Stomach (tissue), 9 donors: ENCODE results near the gene AP5Z1. TPM values are rescaled to one million over a fixed set of nuclear protein-coding genes. Genes with fewer than 3 reads are reported as not detected.

Source experiments
- DNase-seq, 2 donors: peaks; one replicate each; pipeline versions ENCODE4 v3.0.0 to v3.0.0-alpha.2; 2013 to 2019
- H3K27ac ChIP-seq, 5 donors: fragments of 200-600 bp in 4 of 5; sonication (generic) in 4 of 5; one replicate each; pipeline ENCODE4 v1.5.1; 2013 to 2019; ENCODE audit warnings: mild to moderate bottlenecking in 1 of 5, moderate library complexity in 1 of 5
- H3K27me3 ChIP-seq, 3 donors: fragments of 200-600 bp; sonication (generic); one replicate each; pipeline ENCODE4 v1.5.1; 2017 to 2019; ENCODE audit warnings: mixed run types in 1 of 3
- H3K36me3 ChIP-seq, 4 donors: fragments of 200-600 bp; sonication (generic); 1 replicate in 3 of 4; 2 replicates in 1 of 4; pipeline ENCODE4 v1.5.1; 2016 to 2019
- H3K4me1 ChIP-seq, 4 donors: fragments of 200-600 bp; sonication (generic); one replicate each; pipeline ENCODE4 v1.5.1; 2016 to 2019
- H3K4me3 ChIP-seq, 4 donors: fragments of 200-600 bp; sonication (generic) in 3 of 4; one replicate each; pipeline ENCODE4 v1.5.1; 2016 to 2019; ENCODE audit warnings: mild to moderate bottlenecking in 1 of 4
- H3K9me3 ChIP-seq, 4 donors: fragments of 200-600 bp; sonication (generic); one replicate each; pipeline ENCODE4 v1.5.1; 2016 to 2019
- EP300 ChIP-seq: sonication (generic); formaldehyde crosslinking; IDR thresholded peaks from one replicate; pipeline ENCODE4 v1.6.1; 2017; ENCODE audit warnings: antibody characterized with exemption
- POLR2A ChIP-seq, 4 donors: fragments of 450-650 bp; IDR thresholded peaks; one replicate each; pipeline ENCODE4 v1.6.1; 2016; ENCODE audit warnings: antibody characterized with exemption in 4 of 4, control low read depth in 2 of 4, mild to moderate bottlenecking in 1 of 4, moderate library complexity in 1 of 4
- POLR2AphosphoS5 ChIP-seq, 3 donors: sonication (generic); formaldehyde crosslinking; IDR thresholded peaks; one replicate each; pipeline ENCODE4 v1.6.1; 2016; ENCODE audit warnings: antibody characterized with exemption in 3 of 3
- WGBS, 5 donors: extraction: QIAGEN DNeasy Blood & Tissue Kit in 3 of 5; methylation state at CpG; one replicate each; pipeline versions ENCODE4 v1.1.5 to v1.1.7; 2013 to 2018; 5-methylcytosine and 5-hydroxymethylcytosine counted together
- intact Hi-C: fragments of 100-400 bp; cut with DNase I; formaldehyde crosslinking; loops from one replicate; pipeline ENCODE4 v1.15.1; 2023; ENCODE audit warnings: low total_unique reads
- polyA plus RNA-seq, 3 donors: library from polyadenylated mRNA; stranded (reverse); fragments of 200-250 nt; gene quantifications; one replicate each; pipeline ENCODE4 v1.2.3, GENCODE V29; 2013
- total RNA-seq, 5 donors: library from RNA; depleted of rRNA; stranded (reverse); fragments of >200 nt; gene quantifications; one replicate each; pipeline versions ENCODE4 v1.1.0 to v1.2.3, GENCODE V29; 2014 to 2016
- TF ChIP-seq, protein P1 (sequence below), 7 experiments: fragments of 450-650 bp in 4 of 7; fragments of 200-600 bp in 3 of 7; sonication (generic) in 3 of 7; IDR thresholded peaks; one replicate each; pipeline ENCODE4 v1.5.1; 2016 to 2019; ENCODE audit warnings: antibody characterized with exemption in 7 of 7, control low read depth in 2 of 7, mild to moderate bottlenecking in 1 of 7
- donor health status: healthy with polysubstance abuse.
- donor health status: Bipolar disorder and iron deficiency.
- donor health status: healthy.

The AP5Z1 gene
- total and polyA plus RNA-seq, 8 donors, result 11.6 to 140 (median 42.3) TPM

DNA sequence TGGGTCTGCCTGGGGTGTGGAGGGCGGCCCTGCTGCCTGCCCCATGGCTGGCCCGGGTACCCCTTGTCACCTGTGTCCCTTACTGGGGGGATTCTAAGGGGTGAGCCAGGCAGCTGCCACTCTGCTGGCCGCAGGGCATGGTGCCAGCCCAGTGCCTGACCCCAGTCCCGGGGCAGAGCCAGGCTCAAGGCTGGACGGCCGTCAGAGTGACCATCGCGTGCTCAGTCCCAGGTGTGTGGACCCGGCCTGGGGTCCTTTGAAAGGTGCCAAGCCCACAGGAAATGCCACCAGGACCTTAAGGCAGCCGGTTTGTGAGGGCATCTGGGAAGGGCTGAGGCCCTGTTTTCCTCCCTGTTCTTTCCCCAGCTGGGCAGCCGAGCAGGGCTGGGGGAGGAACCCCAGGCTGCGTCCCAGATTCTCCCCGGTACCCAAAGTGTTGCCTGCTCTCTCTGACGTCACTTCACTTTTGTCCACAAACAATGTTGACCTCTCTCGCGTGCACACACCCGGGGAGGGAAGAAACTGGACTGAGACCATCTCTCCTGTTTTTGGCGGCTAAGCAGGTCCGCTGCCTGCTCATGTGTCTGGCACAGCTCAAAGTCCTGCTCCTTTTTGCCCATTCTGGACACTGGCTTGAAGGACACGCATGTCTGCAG lies 48.8 kb downstream of the AP5Z1 start:
- intact Hi-C loops, result no loop called here
- no peak for DNase-seq
- no peaks in the 10 kb centered on the region for H3K9me3 ChIP-seq
- peaks cover 0 to 11% (median 0%) of the 10 kb centered on the region in 3 donors for H3K27me3 ChIP-seq
- no peak overlapping the region for H3K4me3 ChIP-seq
- H3K36me3 ChIP-seq, result no peaks in the 10 kb centered on the region
- WGBS, 5 donors, result 59 to 73% (median 66%) methylated on average over 17 to 20 of the region's 20 CpGs
- no peaks in the 10 kb centered on the region for H3K4me1 ChIP-seq
- TF ChIP-seq POLR2A (IDR thresholded peaks at IDR 0.05) (no peak), POLR2AphosphoS5 (IDR thresholded peaks at IDR 0.05) (no peak), EP300 (no peak)
- TF ChIP-seq, protein P1, sequence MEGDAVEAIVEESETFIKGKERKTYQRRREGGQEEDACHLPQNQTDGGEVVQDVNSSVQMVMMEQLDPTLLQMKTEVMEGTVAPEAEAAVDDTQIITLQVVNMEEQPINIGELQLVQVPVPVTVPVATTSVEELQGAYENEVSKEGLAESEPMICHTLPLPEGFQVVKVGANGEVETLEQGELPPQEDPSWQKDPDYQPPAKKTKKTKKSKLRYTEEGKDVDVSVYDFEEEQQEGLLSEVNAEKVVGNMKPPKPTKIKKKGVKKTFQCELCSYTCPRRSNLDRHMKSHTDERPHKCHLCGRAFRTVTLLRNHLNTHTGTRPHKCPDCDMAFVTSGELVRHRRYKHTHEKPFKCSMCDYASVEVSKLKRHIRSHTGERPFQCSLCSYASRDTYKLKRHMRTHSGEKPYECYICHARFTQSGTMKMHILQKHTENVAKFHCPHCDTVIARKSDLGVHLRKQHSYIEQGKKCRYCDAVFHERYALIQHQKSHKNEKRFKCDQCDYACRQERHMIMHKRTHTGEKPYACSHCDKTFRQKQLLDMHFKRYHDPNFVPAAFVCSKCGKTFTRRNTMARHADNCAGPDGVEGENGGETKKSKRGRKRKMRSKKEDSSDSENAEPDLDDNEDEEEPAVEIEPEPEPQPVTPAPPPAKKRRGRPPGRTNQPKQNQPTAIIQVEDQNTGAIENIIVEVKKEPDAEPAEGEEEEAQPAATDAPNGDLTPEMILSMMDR (IDR thresholded peaks at IDR 0.05), result no peak
- H3K27ac ChIP-seq, result no peak overlapping the region

DNA sequence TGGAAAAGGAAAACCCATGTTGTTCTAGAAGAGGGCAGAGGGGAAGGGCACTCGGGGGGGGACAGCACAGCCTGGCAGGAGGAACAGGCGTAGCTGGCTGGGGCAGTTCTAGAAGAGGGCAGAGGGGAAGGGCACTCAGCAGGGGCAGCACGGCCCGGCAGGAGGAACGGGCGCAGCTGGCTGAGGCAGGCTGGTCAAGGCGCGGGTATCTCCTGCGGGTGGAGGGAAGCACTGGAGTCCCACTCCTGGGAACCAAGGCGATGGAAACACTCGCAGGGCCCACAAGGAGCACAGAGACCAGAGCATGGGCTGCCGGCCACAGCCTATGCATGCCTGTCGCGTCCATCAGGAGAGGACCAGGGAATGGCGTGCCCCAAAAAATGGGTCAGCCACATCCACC lies 49.7 kb downstream of the AP5Z1 start:
- Histone ChIP-seq H3K27ac (no peak overlapping the region), H3K27me3 (peaks cover 0 to 4% (median 0%) of the 10 kb centered on the region in 3 donors), H3K4me3 (no peak overlapping the region), H3K9me3 (no peaks in the 10 kb centered on the region), H3K36me3 (no peaks in the 10 kb centered on the region), H3K4me1 (peaks cover 0 to under 1% (median 0%) of the 10 kb centered on the region in 4 donors)
- 71 to 83% (median 79%) methylated on average over 15 of the region's 15 CpGs for WGBS, 5 donors
- DNase-seq, result no peak
- intact Hi-C loops, result no loop called here
- TF ChIP-seq POLR2A (IDR thresholded peaks at IDR 0.05), result no peak
- no peak for TF ChIP-seq POLR2AphosphoS5 (IDR thresholded peaks at IDR 0.05)
- TF ChIP-seq EP300, result no peak
- TF ChIP-seq, protein P1 (IDR thresholded peaks at IDR 0.05), result no peak

DNA sequence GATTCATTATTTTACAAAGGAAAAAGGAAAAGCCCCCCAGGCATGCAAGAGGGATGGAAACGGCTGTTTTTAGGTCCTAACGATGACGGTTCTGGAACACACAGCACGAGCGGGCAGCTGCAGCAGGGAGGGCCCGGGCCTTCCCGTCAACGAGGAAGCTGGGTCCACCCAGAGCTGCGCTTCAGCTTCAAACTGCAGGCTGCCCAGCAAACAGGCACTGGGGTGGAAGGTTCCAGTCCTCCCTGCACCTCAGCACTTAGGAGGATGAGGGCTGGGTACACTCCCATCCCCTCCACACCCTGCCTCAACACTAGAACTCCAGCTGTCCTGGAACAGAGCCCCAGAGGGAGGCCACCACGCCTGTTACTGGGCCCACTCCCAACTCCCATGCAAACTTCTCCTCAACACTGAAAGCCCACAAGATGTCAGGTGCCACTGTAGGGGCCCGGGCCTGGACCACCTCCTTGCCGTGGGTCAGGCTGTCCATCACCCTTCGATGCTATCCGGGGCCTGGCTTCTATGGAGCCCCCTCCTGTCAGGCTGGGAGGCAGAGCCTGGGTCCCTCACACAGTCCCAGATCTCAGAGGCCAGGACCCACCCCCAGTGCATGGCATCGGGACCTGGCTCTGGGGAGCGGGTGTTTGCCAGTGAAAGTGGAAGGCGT lies 53.4 kb downstream of the AP5Z1 start:
- Histone ChIP-seq H3K4me3 (no peak overlapping the region), H3K36me3 (peaks cover 0 to 4% (median 2%) of the 10 kb centered on the region in 4 donors), H3K27me3 (no peaks in the 10 kb centered on the region), H3K9me3 (no peaks in the 10 kb centered on the region), H3K4me1 (peaks cover 0 to 3% (median 0%) of the 10 kb centered on the region in 4 donors), H3K27ac (no peak overlapping the region)
- no peak for DNase-seq
- intact Hi-C loops, result no loop called here
- TF ChIP-seq, protein P1 (IDR thresholded peaks at IDR 0.05), result no peak
- no peak for TF ChIP-seq EP300
- no peak for TF ChIP-seq POLR2AphosphoS5 (IDR thresholded peaks at IDR 0.05)
- TF ChIP-seq POLR2A (IDR thresholded peaks at IDR 0.05), result no peak
- WGBS, 5 donors, result 75 to 86% (median 84%) methylated on average over 13 to 17 of the region's 17 CpGs

DNA sequence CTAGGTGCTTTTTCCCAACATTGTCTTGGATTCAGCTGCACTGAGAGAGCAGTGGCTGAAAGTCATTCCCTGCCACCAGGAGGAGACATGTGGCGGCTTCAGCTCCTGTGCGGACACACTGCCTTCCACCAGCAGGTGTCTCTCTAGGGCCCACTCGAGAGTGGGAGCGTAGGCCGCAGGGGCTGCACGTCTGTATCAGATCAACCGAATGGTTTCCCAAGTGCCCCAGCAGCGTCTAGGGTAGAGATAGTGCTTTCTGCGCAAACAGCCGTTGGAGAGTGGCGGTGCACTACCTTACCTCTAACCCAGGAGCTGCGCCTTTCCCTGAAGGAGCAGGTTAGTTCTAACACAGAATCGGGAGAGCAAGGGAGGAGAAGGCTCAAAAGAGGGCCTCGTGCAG lies 54.8 kb downstream of the AP5Z1 start:
- Histone ChIP-seq H3K9me3 (no peaks in the 10 kb centered on the region), H3K27me3 (no peaks in the 10 kb centered on the region), H3K27ac (no peak overlapping the region), H3K4me3 (no peak overlapping the region), H3K36me3 (peaks cover 0 to 17% (median 4%) of the 10 kb centered on the region in 4 donors), H3K4me1 (peaks cover 0 to 3% (median 0%) of the 10 kb centered on the region in 4 donors)
- intact Hi-C loops, result no loop called here
- WGBS, 5 donors, result 22 to 51% (median 36%) methylated on average over 10 to 14 of the region's 14 CpGs
- no peak for TF ChIP-seq EP300
- TF ChIP-seq, protein P1 (IDR thresholded peaks at IDR 0.05), result peak in 5 of 7 experiments; percentile 56 to 79 (median 71)
- peak in 1 of 3 donors; percentile 29 for TF ChIP-seq POLR2AphosphoS5 (IDR thresholded peaks at IDR 0.05)
- DNase-seq, result peak; percentile 71 to 93
